8988T (cell line): Measurements from ENCODE around the gene PPP1R7.
A peak's percentile ranks its signal among the peaks of the same experiment; 100 is the strongest.

Experiments
- DNase-seq: peaks from one replicate; pipeline ENCODE4 v3.0.0; 2011

PPP1R7 gene

DNA sequence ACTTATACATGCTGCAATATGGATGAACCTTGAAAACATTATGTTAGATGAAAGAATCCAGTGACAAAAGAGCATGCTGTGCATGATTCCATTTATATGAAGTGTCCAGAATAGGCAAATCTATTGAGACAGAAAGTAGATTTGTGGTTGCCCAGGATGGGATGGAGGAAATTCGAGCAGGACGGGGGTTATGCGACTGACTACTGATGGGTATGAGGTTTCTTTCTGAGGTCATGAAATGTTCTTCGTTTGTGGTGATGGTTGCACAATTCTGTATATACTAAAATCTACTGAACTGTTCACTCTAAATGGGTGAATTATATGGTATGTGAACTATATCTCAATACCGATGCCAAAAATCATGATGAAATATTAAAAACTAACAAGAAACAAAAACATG lies 29.3 kb upstream of the PPP1R7 start:
- no peak for DNase-seq

GRCh38 chr2:241122376-241123002 lies 27.8 kb upstream of the PPP1R7 start:
- peak; percentile 8 for DNase-seq

- no peak for DNase-seq
Measured at GRCh38 chr2:241123816-241124536, 26.3 kb upstream of the PPP1R7 start.

GRCh38 chr2:241125626-241126025 lies 24.6 kb upstream of the PPP1R7 start:
- no peak for DNase-seq

GRCh38 chr2:241126201-241126611 lies 24.1 kb upstream of the PPP1R7 start:
- no peak for DNase-seq

DNA sequence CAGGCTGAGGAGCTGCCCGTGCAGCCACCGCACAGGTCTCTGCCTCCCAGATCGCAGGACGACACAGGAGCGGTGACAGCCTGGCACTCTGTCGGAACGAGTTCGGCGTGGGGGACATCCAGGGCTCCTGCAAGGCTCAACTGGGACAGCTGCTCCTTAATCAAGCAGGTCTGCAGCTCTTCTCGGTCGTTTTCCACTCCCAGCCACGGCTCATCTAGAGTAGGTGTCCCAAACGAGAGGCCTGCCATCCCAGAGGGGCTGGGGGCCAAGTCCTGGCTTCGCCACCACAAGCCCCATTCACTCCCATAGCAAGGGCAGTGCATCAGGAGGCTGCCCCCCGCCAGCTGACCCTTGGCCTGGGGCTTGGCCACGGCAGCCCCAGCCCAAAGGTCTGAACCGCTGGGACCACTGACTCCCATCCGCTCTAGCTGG lies 23.5 kb upstream of the PPP1R7 start:
- DNase-seq = no peak

- no peak for DNase-seq
Measured at GRCh38 chr2:241128266-241128665, 22.0 kb upstream of the PPP1R7 start.

DNA sequence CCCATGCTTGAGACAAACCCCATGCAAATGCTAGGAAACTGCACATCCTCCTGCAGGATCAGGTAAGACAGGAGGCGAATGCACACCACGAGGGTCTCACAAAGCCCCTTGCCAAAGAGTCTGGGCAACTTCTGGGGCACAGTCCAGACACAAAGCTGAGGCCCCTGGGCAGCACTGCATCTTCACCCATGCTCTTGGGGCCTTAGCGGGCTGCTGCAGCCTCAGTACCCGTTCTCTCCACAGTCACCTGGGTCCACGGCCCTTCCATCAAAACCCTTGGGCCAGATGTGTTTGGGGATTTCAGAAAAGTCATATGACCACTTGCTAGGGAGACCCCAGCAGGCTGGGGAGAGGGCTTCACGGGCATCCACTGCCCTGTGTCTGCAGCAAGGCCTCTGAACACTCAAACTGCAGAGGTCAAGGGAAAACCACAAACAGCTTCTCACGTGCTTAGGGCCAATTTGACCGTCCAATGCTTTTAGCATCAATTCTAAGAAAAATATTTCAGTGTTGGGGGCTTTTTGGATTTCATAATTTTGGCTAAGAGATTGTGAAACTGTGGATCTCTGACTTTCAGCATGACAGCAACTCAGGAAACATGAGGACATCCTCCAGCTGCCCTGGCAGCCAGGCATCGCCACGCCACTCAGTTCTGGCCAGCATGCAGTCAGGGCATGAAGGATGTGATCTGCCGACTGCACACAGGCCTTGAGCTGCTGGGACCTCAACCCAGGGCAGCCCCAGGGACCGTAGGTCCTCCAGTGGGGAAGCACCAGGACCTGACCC lies 21.0 kb upstream of the PPP1R7 start:
- DNase-seq = no peak

DNA sequence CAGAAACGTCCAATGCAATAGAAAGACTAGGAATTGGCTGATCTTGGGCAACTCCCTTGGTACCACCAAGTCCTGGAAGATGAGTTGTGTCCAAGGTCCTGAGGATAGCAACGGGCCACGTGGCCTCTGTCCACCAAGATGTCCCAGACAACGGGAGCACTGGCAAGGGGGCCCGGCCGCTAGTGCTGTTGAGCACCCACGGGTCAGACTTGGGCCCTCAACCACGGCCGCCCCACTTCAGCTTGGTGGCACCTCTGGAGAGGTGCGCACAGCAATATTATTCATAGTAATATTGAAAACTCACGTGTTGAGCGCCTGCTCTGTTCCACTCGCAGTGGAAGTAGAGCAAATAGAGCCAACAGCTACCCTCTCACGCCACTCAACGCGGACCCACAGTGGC lies 20.0 kb upstream of the PPP1R7 start:
- no peak for DNase-seq

GRCh38 chr2:241131531-241131930 lies 18.7 kb upstream of the PPP1R7 start:
- no peak for DNase-seq

DNA sequence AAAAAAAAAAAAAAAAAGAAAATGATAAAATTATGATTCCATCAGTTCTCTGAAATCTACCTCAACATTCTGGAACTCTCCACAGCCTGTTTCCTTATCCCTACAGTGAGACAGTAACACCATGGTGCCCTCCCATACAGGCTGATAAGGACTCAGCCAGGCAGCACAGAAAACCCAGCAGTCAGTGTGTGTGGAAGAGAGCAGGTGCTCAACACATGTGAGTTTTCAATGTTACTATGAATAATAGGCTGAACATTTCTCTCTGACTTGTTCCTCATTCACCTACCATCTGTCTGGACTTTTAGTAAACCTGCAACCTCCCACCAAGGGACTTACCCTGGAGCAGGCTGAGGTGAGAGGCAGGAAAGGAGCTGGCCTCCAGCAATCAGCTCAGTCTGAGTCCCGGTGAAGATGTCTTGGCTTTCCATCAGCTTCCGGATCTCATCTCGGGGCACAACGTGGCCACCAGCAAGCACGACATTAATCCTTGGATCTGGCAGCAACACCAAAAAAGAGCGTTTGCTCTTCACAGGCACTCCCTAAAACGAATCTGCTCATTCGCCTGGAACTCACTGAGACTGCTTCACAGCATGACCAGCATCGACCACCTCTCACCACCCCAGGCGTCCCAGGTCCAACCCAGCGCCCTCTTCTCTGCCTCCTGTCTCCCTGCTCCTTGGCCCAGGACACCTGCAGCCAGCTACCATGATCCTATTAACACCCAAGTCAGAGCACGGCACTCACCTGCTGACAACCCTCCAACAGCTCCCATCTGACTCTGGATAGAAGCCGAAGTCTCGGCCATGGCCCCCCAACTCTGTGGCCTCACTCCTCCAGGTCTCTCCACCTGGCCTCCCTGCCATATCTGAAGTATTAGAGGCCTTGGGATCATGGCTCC lies 17.5 kb upstream of the PPP1R7 start:
- no peak for DNase-seq

- no peak for DNase-seq
Measured at GRCh38 chr2:241133436-241133820, 16.8 kb upstream of the PPP1R7 start.

DNA sequence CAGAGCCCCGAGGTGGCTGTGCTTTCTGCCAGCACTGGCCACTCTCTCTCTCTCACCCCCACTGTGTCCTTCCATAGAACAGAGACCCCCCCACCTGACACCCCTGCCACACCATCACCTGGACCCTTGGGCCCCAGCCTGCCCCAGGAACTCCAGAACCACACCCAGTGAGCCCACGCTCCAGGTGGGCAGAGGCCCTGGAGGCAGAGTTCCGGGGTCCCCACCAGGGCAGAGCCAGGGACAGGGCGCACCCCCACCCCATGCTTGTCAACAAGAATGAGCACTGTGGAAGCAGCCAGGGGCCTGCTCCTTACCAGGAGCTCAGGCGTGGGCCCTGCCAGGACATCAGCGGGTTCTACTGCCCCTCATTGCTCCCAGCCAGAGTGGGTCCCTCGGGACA lies 15.6 kb upstream of the PPP1R7 start:
- no peak for DNase-seq

DNA sequence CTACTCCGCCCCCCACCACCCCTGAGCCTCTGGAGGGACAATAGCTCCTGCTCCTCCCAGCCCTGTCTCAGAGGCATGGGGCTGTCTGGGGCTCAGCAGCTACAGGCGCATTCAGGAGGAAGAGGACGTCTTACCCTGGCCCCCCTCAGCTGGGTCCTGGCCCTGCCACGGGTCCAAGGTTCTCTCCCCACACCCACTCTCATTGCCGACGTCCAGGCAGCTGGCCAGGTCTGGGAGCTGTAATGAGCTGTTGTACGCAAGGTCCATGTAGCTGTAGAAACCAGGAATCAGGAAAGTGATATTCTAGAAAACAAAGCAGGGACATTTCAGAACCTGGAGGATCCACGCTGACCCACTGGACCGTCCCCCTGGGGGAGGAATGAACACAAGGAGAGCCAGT lies 14.5 kb upstream of the PPP1R7 start:
- no peak for DNase-seq

DNA sequence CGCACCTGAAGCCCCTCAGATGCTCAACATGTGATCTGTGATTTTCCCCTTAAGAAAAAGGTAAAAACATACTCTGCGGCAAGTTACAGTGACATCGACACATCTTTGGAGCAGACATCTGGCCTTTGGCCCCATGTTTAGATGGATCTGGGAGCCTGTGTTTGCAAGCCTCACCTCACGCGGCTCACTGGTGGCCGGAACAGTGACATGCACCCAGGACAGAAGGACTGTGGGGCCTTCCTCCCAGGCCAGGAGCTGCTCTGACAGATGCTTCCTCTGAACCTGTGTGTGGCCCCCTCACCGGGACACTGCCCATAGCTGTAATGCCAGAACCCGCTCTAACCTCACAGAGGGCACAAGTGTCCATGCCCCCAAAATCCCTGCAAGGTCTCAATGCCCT lies 14.1 kb upstream of the PPP1R7 start:
- no peak for DNase-seq

GRCh38 chr2:241136661-241137260 lies 13.5 kb upstream of the PPP1R7 start:
- DNase-seq = no peak

DNA sequence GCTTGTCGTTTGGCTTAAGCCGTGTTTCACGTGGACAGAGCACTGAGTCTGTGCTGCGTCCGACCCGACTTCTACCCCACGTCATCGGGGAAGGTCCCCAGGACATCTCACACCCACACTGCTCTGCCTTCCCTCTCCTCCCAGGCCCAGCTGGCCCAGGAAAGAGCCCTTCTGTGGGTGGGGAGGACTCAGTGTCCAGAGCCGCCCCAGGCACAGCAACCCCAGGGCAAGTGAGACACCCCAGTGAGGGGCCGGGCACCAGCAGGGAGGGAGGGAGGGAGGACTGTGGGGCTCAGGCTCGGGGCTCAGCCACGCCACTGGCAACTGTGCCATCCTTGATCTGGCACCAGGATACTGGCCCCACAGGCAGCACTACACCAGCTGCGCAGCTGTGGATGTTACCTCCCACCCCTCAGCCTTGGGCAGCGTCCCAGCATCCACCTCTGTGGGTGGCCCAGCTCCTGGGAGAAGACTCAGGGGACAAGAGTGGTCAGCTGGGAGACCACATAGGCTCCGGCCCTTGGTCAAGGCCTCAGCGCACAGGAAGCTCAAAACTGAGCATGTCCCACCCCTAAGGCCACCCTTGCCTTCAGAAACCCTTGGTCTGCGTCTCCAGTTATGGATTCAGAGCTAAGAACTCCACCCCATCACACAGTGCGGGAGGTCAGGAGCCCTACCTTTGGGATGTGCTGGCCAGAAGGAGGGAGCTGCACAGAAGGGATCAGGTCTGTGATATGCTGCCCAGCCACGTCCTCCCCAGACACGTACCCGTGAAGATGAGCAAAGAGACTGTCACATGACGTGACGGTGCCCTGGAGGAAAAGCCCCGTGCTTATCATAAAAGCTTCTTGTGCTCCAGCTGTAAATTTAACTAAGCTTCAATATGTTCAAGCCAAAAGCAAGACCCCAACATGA lies 12.7 kb upstream of the PPP1R7 start:
- no peak for DNase-seq

DNA sequence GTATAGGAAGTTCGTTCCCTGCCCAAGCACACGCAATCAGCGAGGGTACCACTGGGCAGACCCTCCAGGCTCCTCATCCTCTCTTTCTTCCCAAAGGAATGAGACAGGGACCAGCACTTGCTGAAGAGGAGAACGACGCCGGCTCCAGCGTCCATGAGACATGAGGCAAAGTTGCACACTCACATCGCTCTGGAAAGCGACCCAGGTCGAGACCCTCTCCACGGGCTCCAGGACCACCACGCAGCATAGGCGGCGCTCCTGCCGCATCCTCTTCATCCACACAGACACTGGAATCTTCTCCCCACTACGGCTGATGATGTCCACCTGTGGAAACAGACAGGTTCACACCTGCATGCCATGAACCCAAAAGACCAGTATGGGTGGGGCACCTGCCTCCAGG lies 11.8 kb upstream of the PPP1R7 start:
- DNase-seq = no peak

DNA sequence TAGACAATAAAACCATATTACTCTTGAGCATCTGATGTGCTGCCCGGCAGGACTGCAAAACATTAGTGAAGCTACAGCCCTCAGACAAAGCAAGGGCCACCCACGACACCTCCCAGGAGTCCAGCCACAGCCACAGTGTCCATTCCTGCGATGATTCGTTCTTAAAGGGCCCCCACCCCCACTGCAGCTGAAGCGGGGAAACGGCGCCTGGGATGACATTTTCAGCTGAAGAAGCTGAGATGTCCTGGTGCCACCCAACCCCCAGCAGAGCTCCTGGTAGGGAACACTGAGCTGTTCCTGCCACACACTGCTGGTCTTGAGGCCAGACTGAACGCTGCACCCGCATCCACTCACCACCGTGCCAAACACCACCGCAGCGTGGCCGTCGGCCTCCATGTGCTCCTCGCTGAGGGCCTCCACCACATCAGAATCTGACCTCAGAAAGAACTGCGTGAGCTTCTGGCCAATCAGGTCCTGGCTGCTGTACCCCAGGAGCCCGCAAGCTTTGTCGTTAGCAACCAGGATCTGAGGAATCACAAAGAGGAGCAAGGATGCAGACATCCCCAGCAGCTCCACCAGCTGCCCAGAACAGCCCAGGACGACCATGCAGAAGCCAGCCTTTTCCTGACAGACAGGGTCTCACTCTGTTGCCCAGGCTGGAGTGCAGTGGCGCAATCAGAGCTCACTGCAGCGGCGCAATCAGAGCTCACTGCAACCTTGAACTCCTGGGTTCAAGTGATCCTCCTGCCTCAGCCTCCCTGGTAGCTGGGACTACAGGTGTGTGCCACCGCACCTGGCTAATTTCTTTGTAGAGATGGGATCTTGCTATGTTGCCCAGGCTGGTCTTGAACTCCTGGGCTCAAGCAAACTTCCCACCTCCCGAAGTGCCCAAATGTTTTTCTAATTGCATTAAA lies 10.5 kb upstream of the PPP1R7 start:
- no peak for DNase-seq

DNA sequence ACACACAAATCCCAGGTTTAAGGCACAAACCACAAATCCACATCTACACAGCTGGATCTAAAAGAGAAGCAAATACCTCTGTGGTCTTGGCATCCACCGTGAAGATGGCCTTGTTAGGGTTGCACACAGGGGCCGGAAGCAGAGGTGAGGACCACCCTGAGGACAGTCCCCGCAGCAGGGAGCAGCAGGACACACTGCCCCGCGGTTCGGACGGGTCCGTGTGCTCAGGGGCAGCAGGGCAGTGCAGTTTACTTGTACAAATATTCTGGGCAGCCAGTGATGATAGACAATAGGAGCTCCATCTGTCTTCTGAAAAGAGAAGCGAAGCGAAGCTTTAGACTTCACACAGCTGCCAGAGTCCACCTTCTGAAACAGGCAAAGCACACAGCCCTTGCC lies 9.8 kb upstream of the PPP1R7 start:
- DNase-seq = no peak
